Activated CD4-positive, CD25-positive, alpha-beta regulatory T cell treated with anti-CD3 and anti-CD28 coated beads, Interleukin-2, amount 50 U/mL, for 16 hours (primary cell): ENCODE results near the gene CHST8.
"Not testable (repeated sequence)": the region's sequence is repeated elsewhere in the genome, so short reads cannot be mapped to it uniquely, and the experiment has no call there.

Source experiments
- DNase-seq: peaks from one replicate; pipeline ENCODE4 v3.0.0-alpha.2; 2020; ENCODE audit warnings: low read depth, low spot score

The CHST8 gene

GRCh38 chr19:33809960-33810359 is 188.2 kb downstream of the CHST8 start:
- no peak for DNase-seq

- DNase-seq = no peak
Measured at GRCh38 chr19:33810821-33811220, 189.1 kb downstream of the CHST8 start.

GRCh38 chr19:33811246-33811645 is 189.5 kb downstream of the CHST8 start:
- DNase-seq = no peak

- DNase-seq = no peak
Measured at GRCh38 chr19:33811736-33812387, 190.1 kb downstream of the CHST8 start.

GRCh38 chr19:33812388-33813330 is 190.9 kb downstream of the CHST8 start:
- DNase-seq = no peak

- no peak for DNase-seq
Measured at GRCh38 chr19:33813391-33814101, 191.8 kb downstream of the CHST8 start.

- no peak for DNase-seq
Measured at GRCh38 chr19:33814181-33815165, 192.7 kb downstream of the CHST8 start.

- DNase-seq = no peak
Measured at GRCh38 chr19:33815380-33816340, 193.9 kb downstream of the CHST8 start.

- DNase-seq = no peak
Measured at GRCh38 chr19:33818411-33818810, 196.7 kb downstream of the CHST8 start.

GRCh38 chr19:33819078-33819477 is 197.3 kb downstream of the CHST8 start:
- DNase-seq = not testable (repeated sequence)

- no peak for DNase-seq
Measured at GRCh38 chr19:33819506-33819879, 197.7 kb downstream of the CHST8 start.

- DNase-seq = no peak
Measured at GRCh38 chr19:33819880-33820781, 198.4 kb downstream of the CHST8 start.

GRCh38 chr19:33821871-33822270 is 200.1 kb downstream of the CHST8 start:
- DNase-seq = no peak
